Measurements from ENCODE around the gene ELOVL6.

DNA sequence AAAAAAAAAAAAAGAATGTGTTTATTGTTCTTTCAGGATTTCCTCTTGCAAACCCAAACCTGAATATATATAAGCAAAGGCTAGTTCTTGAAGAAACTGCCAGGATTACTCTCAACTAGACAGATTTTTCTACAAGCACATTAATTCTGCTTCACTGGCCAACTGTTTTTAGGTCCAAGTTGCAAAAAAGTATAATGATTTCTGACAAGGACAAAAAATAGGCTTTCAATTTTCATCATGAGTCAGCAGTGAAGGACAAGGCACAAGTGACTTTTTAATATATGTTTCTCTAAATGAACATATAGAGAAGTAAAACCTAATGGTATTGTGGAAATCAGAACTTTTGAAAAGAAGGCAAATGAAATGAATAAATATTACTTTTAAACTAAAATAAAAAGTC is 73.7 kb downstream of the ELOVL6 start:
- TF ChIP-seq CTCF (IDR thresholded peaks at IDR 0.05): no peak
- no peak for TF ChIP-seq POLR2A (IDR thresholded peaks at IDR 0.05)
